ENCODE results near the gene GLT6D1.

GLT6D1 gene

GRCh38 chr9:135582541-135582940 is 56.8 kb downstream of the GLT6D1 start:
- TF ChIP-seq CTCF (IDR thresholded peaks at IDR 0.05) = no peak
- Histone ChIP-seq H3K9ac (no peak overlapping the region), H3K4me1 (no peaks in the 10 kb centered on the region), H2AFZ (no peak overlapping the region), H3K9me3 (ENCODE audit: control insufficient read depth, low read length) (no peaks in the 10 kb centered on the region), H3K27me3 (ENCODE audit: control insufficient read depth, insufficient read depth, low read length) (no peaks in the 10 kb centered on the region), H3K4me2 (ENCODE audit: low read length) (no peak overlapping the region), H3K4me3 (ENCODE audit: low read depth, low read length) (no peak overlapping the region), H3K36me3 (ENCODE audit: control insufficient read depth, insufficient read depth, low read length) (no peaks in the 10 kb centered on the region), H3K27ac (no peak overlapping the region), H3K79me2 (no peaks in the 10 kb centered on the region)

- no peaks in the 10 kb centered on the region for H3K36me3 ChIP-seq (ENCODE audit: control insufficient read depth, insufficient read depth, low read length)
- H3K27ac ChIP-seq = no peak overlapping the region
- H2AFZ ChIP-seq = no peak overlapping the region
- H3K4me1 ChIP-seq = no peaks in the 10 kb centered on the region
- H3K79me2 ChIP-seq = no peaks in the 10 kb centered on the region
- H3K4me2 ChIP-seq (ENCODE audit: low read length) = no peak overlapping the region
- no peak overlapping the region for H3K9ac ChIP-seq
- no peak overlapping the region for H3K4me3 ChIP-seq (ENCODE audit: low read depth, low read length)
- no peak for TF ChIP-seq CTCF (IDR thresholded peaks at IDR 0.05)
- no peaks in the 10 kb centered on the region for H3K27me3 ChIP-seq (ENCODE audit: control insufficient read depth, insufficient read depth, low read length)
- no peaks in the 10 kb centered on the region for H3K9me3 ChIP-seq (ENCODE audit: control insufficient read depth, low read length)
These were observed 57.5 kb downstream of the GLT6D1 start for GRCh38 chr9:135581636-135582426.

- no peak overlapping the region for H3K4me3 ChIP-seq (ENCODE audit: low read depth, low read length)
- TF ChIP-seq CTCF (IDR thresholded peaks at IDR 0.05) = no peak
- no peaks in the 10 kb centered on the region for H3K79me2 ChIP-seq
- H3K4me2 ChIP-seq (ENCODE audit: low read length) = no peak overlapping the region
- H3K27ac ChIP-seq = no peak overlapping the region
- H3K36me3 ChIP-seq (ENCODE audit: control insufficient read depth, insufficient read depth, low read length) = no peaks in the 10 kb centered on the region
- no peak overlapping the region for H2AFZ ChIP-seq
- no peaks in the 10 kb centered on the region for H3K27me3 ChIP-seq (ENCODE audit: control insufficient read depth, insufficient read depth, low read length)
- H3K4me1 ChIP-seq = no peaks in the 10 kb centered on the region
- H3K9ac ChIP-seq = no peak overlapping the region
- H3K9me3 ChIP-seq (ENCODE audit: control insufficient read depth, low read length) = no peaks in the 10 kb centered on the region
These were observed 58.5 kb downstream of the GLT6D1 start for GRCh38 chr9:135580664-135581380.

GRCh38 chr9:135579889-135580660 is 59.3 kb downstream of the GLT6D1 start:
- Histone ChIP-seq H3K9me3 (ENCODE audit: control insufficient read depth, low read length) (no peaks in the 10 kb centered on the region), H3K27me3 (ENCODE audit: control insufficient read depth, insufficient read depth, low read length) (no peaks in the 10 kb centered on the region)

More at GRCh38 chr9:135579889-135580660, 59.3 kb downstream of the GLT6D1 start:
- Histone ChIP-seq H3K36me3 (ENCODE audit: control insufficient read depth, insufficient read depth, low read length) (no peaks in the 10 kb centered on the region), H3K4me1 (no peaks in the 10 kb centered on the region), H3K79me2 (no peaks in the 10 kb centered on the region), H3K9ac (no peak overlapping the region), H3K27ac (no peak overlapping the region), H3K4me3 (ENCODE audit: low read depth, low read length) (no peak overlapping the region), H3K4me2 (ENCODE audit: low read length) (no peak overlapping the region), H2AFZ (no peak overlapping the region)
- no peak for TF ChIP-seq CTCF (IDR thresholded peaks at IDR 0.05)
